Ovary (tissue), 9 donors: ENCODE results near the gene TSHZ3. TPM values are rescaled to one million over a fixed set of nuclear protein-coding genes. Genes with fewer than 3 reads are reported as not detected.

ENCODE experiments used
- DNase-seq, 5 donors: peaks; one replicate each; pipeline ENCODE4 v3.0.0-alpha.2; 2019 to 2020
- H3K27ac ChIP-seq, 2 donors: fragments of 200-600 bp; one replicate each; pipeline versions ENCODE4 v1.5.1 to v1.8.0; 2019 to 2022
- H3K27me3 ChIP-seq: fragments of 200-600 bp; one replicate; pipeline ENCODE4 v1.8.0; 2022
- H3K36me3 ChIP-seq: fragments of 200-600 bp; sonication (generic); one replicate; pipeline ENCODE4 v1.5.1; 2019
- H3K4me1 ChIP-seq: one replicate; pipeline ENCODE4 v1.8.1; 2013; ENCODE audit warnings: mild to moderate bottlenecking, moderate library complexity; ENCODE audit not compliant: insufficient read depth
- H3K4me3 ChIP-seq: fragments of 200-600 bp; sonication (generic); one replicate; pipeline ENCODE4 v1.5.1; 2017
- H3K9me3 ChIP-seq, 2 donors: fragments of 200-600 bp in 1 of 2; sonication (generic) in 1 of 2; one replicate each; pipeline versions ENCODE4 v1.5.1 to v1.8.1; 2013 to 2019; ENCODE audit warnings: mild to moderate bottlenecking in 1 of 2, moderate library complexity in 1 of 2
- EP300 ChIP-seq: sonication (generic); formaldehyde crosslinking; IDR thresholded peaks from one replicate; pipeline ENCODE4 v1.6.1; 2017; ENCODE audit warnings: antibody characterized with exemption
- POLR2A ChIP-seq: fragments of 450-650 bp; IDR thresholded peaks from one replicate; pipeline ENCODE4 v1.6.1; 2017; ENCODE audit warnings: antibody characterized with exemption, mild to moderate bottlenecking, moderate library complexity
- WGBS, 3 donors: extraction: QIAGEN DNeasy Blood & Tissue Kit in 1 of 3; methylation state at CpG; one replicate each; pipeline versions ENCODE4 v1.1.5 to v1.1.7; 2013 to 2017; 5-methylcytosine and 5-hydroxymethylcytosine counted together
- intact Hi-C, 4 donors: fragments of 100-400 bp; cut with DNase I; formaldehyde crosslinking; loops; one replicate each; pipeline versions ENCODE4 v1.11.0 to v1.15.1; 2022 to 2023
- polyA plus RNA-seq, 2 donors: library from polyadenylated mRNA; stranded (reverse); fragments of 200-250 nt in 1 of 2; fragments of 350-450 nt in 1 of 2; fragmentation: Illumina TruSeq in 1 of 2; extraction: RNeasy Lipid Tissue Mini Kit (QIAGEN cat#74804) in 1 of 2; gene quantifications; one replicate each; pipeline ENCODE4 v1.2.3, GENCODE V29; 2013 to 2014
- total RNA-seq, 7 donors: library from RNA; depleted of rRNA in 2 of 7; stranded (reverse); fragments of >200 nt in 2 of 7; fragmentation: NEBNext Ultra II Directional in 3 of 7; extraction: Animal tissue kit (Norgen Biotek cat#: 25700) in 3 of 7; gene quantifications; one replicate each; pipeline versions ENCODE4 v1.1.0 to v1.2.4, GENCODE V29; 2016 to 2023
- TF ChIP-seq, protein P1 (sequence below), 3 donors: fragments of 450-650 bp in 2 of 3; fragments of 200-600 bp in 1 of 3; IDR thresholded peaks; one replicate each; pipeline versions ENCODE4 v1.5.1 to v1.8.0; 2016 to 2022; ENCODE audit warnings: antibody characterized with exemption in 3 of 3, mild to moderate bottlenecking in 1 of 3
- donor health status: DM: no; HTN: no; CAD: no; lungs with moderate emphysema.
- donor health status: DM: no; HTN: no; CAD: no.
- donor health status: Bipolar disorder and iron deficiency.
- donor health status: DM: yes; HTN: yes; CAD: no.
- donor health status: DM: no; HTN: no; CAD: no.
- donor health status: DM: yes; HTN: yes; CAD: no.

TSHZ3 gene
- total and polyA plus RNA-seq, 9 donors, result 23.3 to 107 (median 50.3) TPM

GRCh38 chr19:31317570-31317969 lies 31.7 kb downstream of the TSHZ3 start:
- TF ChIP-seq EP300, result no peak
- TF ChIP-seq, protein P1, sequence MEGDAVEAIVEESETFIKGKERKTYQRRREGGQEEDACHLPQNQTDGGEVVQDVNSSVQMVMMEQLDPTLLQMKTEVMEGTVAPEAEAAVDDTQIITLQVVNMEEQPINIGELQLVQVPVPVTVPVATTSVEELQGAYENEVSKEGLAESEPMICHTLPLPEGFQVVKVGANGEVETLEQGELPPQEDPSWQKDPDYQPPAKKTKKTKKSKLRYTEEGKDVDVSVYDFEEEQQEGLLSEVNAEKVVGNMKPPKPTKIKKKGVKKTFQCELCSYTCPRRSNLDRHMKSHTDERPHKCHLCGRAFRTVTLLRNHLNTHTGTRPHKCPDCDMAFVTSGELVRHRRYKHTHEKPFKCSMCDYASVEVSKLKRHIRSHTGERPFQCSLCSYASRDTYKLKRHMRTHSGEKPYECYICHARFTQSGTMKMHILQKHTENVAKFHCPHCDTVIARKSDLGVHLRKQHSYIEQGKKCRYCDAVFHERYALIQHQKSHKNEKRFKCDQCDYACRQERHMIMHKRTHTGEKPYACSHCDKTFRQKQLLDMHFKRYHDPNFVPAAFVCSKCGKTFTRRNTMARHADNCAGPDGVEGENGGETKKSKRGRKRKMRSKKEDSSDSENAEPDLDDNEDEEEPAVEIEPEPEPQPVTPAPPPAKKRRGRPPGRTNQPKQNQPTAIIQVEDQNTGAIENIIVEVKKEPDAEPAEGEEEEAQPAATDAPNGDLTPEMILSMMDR (IDR thresholded peaks at IDR 0.05), result no peak
- no peak for TF ChIP-seq POLR2A
- WGBS, 3 donors, result 38 to 42% (median 39%) methylated on average over 11 of the region's 11 CpGs

DNA sequence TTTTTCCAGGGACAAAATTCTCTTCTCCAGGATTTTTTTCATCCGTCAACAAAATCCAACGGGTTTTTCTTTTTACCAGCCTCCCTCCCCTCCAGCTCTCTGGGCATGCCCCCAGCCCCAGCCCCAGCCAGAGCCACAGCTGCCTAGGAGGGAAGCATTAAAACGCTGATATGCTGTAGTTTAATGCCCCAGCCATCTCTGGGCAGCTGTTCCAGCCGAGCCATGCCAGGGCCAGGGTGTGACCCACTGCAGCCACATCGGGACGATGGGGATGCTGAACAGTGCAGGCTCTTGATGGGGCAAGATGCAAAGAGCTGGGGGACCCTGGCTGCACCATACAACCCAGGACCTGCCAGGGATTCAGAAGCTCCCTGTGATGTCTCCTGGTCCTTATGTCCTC lies 32.1 kb downstream of the TSHZ3 start:
- Histone ChIP-seq H3K36me3 (no peaks in the 10 kb centered on the region), H3K4me1 (peaks cover 8% of the 10 kb centered on the region), H3K9me3 (no peaks in the 10 kb centered on the region), H3K27ac (no peak overlapping the region), H3K4me3 (peak overlapping the region; percentile 19), H3K27me3 (no peaks in the 10 kb centered on the region)
- TF ChIP-seq POLR2A (no peak), EP300 (no peak)
- TF ChIP-seq, protein P1 (IDR thresholded peaks at IDR 0.05), result no peak
- no peak for DNase-seq
- 42 to 46% (median 43%) methylated on average over 6 of the region's 6 CpGs for WGBS, 3 donors
- intact Hi-C loops, result no loop called here

More at GRCh38 chr19:31317570-31317969, 31.7 kb downstream of the TSHZ3 start:
- Histone ChIP-seq H3K27me3 (no peaks in the 10 kb centered on the region), H3K27ac (no peak overlapping the region), H3K36me3 (no peaks in the 10 kb centered on the region), H3K4me3 (no peak overlapping the region), H3K4me1 (peaks cover 8% of the 10 kb centered on the region), H3K9me3 (no peaks in the 10 kb centered on the region)
- intact Hi-C loops, result no loop called here
- DNase-seq, result no peak

DNA sequence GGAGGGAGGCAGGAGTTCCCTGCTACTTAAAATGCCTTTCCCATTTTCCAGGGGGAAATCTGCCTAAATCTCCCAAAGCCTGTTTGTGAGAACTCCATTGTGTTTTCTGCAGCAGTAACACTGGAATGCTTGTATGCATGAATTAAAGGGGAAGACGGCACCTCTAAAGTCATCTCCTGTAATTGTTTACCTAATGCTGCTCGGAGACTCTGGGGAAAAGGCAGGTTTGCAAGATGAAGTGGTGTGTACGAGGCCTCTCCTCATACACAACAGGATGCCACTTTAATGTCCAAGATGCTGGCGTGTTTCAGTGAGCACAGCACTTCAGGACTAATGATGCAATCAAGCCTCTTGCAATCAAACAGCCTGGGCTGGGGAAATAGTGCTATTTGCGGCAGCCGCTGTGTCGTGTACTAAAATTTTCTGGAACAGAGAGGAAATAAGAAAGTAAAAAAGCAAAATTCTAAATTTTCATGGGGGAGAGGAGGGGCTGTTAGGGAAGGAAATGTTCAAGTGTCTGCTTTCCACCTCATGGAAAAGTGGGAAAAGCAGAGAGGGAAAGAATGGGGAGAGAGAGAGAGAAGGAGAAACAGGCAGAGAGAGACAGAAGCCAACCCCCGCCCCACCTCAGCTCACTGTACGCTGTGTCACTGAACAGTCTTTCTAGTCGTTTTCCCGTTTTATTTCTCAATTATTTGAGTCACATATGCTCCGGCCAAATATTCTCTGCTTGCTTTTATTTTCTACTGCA lies 32.9 kb downstream of the TSHZ3 start:
- H3K27ac ChIP-seq, result no peak overlapping the region

GRCh38 chr19:31315652-31316051 lies 33.6 kb downstream of the TSHZ3 start:
- TF ChIP-seq POLR2A, result no peak
- Histone ChIP-seq H3K27me3 (no peaks in the 10 kb centered on the region), H3K9me3 (no peaks in the 10 kb centered on the region), H3K4me1 (peaks cover 8% of the 10 kb centered on the region), H3K36me3 (no peaks in the 10 kb centered on the region), H3K27ac (no peak overlapping the region), H3K4me3 (peak overlapping the region; percentile 10)
- intact Hi-C loops, result no loop called here
- WGBS, 3 donors, result 52 to 65% (median 57%) methylated on average over 5 of the region's 5 CpGs
- DNase-seq, result no peak

More for the DNA sequence above, 32.9 kb downstream of the TSHZ3 start:
- Histone ChIP-seq H3K9me3 (no peaks in the 10 kb centered on the region), H3K4me1 (peaks cover 8% of the 10 kb centered on the region), H3K36me3 (no peaks in the 10 kb centered on the region), H3K4me3 (peak overlapping the region; percentile 19), H3K27me3 (no peaks in the 10 kb centered on the region)
- WGBS, 3 donors, result 32 to 39% (median 32%) methylated on average over 12 of the region's 12 CpGs
- intact Hi-C loops, result no loop called here
- TF ChIP-seq, protein P1 (IDR thresholded peaks at IDR 0.05), result no peak
- TF ChIP-seq POLR2A (no peak), EP300 (no peak)
- DNase-seq, result peak in 1 of 5 donors; percentile 61
